Neuronal stem cell (in vitro differentiated cells): ENCODE measurements around the gene MAPK11.
A peak's percentile ranks its signal among the peaks of the same experiment; 100 is the strongest.

ENCODE experiments used
- DNase-seq: peaks from one replicate; pipeline ENCODE4 v3.0.0-alpha.2; 2013; ENCODE audit warnings: low spot score
- H2AFZ ChIP-seq: one replicate; pipeline ENCODE4 v1.6.1; 2013; ENCODE audit warnings: mild to moderate bottlenecking, low read length, inconsistent platforms
- H2AK5ac ChIP-seq: 2 replicates; pipeline ENCODE4 v1.6.1; 2013; ENCODE audit warnings: low read depth, mild to moderate bottlenecking, inconsistent platforms, low read length, moderate library complexity, mixed read lengths
- H2BK120ac ChIP-seq: 2 replicates; pipeline ENCODE4 v1.6.1; 2013; ENCODE audit warnings: low read depth, mild to moderate bottlenecking, inconsistent platforms, low read length, moderate library complexity, mixed read lengths
- H2BK12ac ChIP-seq: one replicate; pipeline ENCODE4 v1.6.1; 2013; ENCODE audit warnings: low read length, inconsistent platforms
- H2BK15ac ChIP-seq: 2 replicates; pipeline ENCODE4 v1.6.1; 2013; ENCODE audit warnings: mild to moderate bottlenecking, low read length, inconsistent platforms, mixed read lengths
- H2BK5ac ChIP-seq: one replicate; pipeline ENCODE4 v1.6.1; 2013; ENCODE audit warnings: inconsistent platforms, mild to moderate bottlenecking, low read length, moderate library complexity
- H3K14ac ChIP-seq: one replicate; pipeline ENCODE4 v1.6.1; 2013; ENCODE audit warnings: low read length, inconsistent platforms
- H3K18ac ChIP-seq: 2 replicates; pipeline ENCODE4 v1.6.1; 2013; ENCODE audit warnings: low read length, inconsistent platforms
- H3K23ac ChIP-seq: 2 replicates; pipeline ENCODE4 v1.6.1; 2013; ENCODE audit warnings: low read depth, mild to moderate bottlenecking, mixed read lengths, low read length, inconsistent platforms; ENCODE audit not compliant: poor library complexity
- H3K27ac ChIP-seq: replicated peaks from 3 replicates; pipeline ENCODE4 v1.5.1; 2013; ENCODE audit warnings: low read length, inconsistent platforms
- H3K27me3 ChIP-seq, 3 experiments: 2 replicates each; pipeline ENCODE4 v1.6.1; 2013; ENCODE audit warnings: low read length in 3 of 3, mild to moderate bottlenecking in 2 of 3, inconsistent platforms in 1 of 3, low read depth in 1 of 3, mixed read lengths in 1 of 3, moderate library complexity in 1 of 3; ENCODE audit not compliant: control insufficient read depth in 3 of 3, insufficient read depth in 3 of 3
- H3K36me3 ChIP-seq, 2 donors: replicated peaks in 1 of 2; 2 replicates each; pipeline ENCODE4 v1.6.1; 2013; ENCODE audit warnings: low read length in 2 of 2; ENCODE audit not compliant: control insufficient read depth in 2 of 2, insufficient read depth in 2 of 2
- H3K4ac ChIP-seq: 2 replicates; pipeline ENCODE4 v1.6.1; 2013; ENCODE audit warnings: inconsistent platforms, mild to moderate bottlenecking, low read length, moderate library complexity
- H3K4me1 ChIP-seq, 2 donors: 1 replicate in 1 of 2; 2 replicates in 1 of 2; pipeline ENCODE4 v1.6.1; 2013; ENCODE audit warnings: low read length in 2 of 2, low read depth in 1 of 2; ENCODE audit not compliant: control insufficient read depth in 2 of 2, insufficient read depth in 1 of 2
- H3K4me2 ChIP-seq: one replicate; pipeline ENCODE4 v1.6.1; 2013; ENCODE audit warnings: mild to moderate bottlenecking, low read length, inconsistent platforms; ENCODE audit not compliant: insufficient read depth, poor library complexity, severe bottlenecking
- H3K4me3 ChIP-seq, 2 donors: 2 replicates each; pipeline ENCODE4 v1.5.1; 2013; ENCODE audit warnings: low read length in 2 of 2, mild to moderate bottlenecking in 2 of 2, inconsistent platforms in 1 of 2, moderate library complexity in 1 of 2
- H3K79me1 ChIP-seq: one replicate; pipeline ENCODE4 v1.6.1; 2013; ENCODE audit warnings: low read depth, mild to moderate bottlenecking, inconsistent platforms, low read length, moderate library complexity
- H3K9ac ChIP-seq: one replicate; pipeline ENCODE4 v1.6.1; 2013; ENCODE audit warnings: mild to moderate bottlenecking, low read depth, low read length, inconsistent platforms; ENCODE audit not compliant: poor library complexity
- H3K9me3 ChIP-seq, 2 donors: replicated peaks in 1 of 2; 2 replicates each; pipeline versions ENCODE3 to v1.6.1; 2013; ENCODE audit warnings: low read length in 2 of 2, mild to moderate bottlenecking in 2 of 2, inconsistent platforms in 1 of 2, low read depth in 1 of 2, mixed read lengths in 1 of 2, moderate library complexity in 1 of 2; ENCODE audit not compliant: control insufficient read depth in 2 of 2, insufficient read depth in 1 of 2
- H4K8ac ChIP-seq: one replicate; pipeline ENCODE4 v1.6.1; 2013; ENCODE audit warnings: low read depth, mild to moderate bottlenecking, inconsistent platforms, low read length, moderate library complexity
- H4K91ac ChIP-seq: one replicate; pipeline ENCODE4 v1.6.1; 2013; ENCODE audit warnings: low read length, low read depth, mild to moderate bottlenecking, inconsistent platforms; ENCODE audit not compliant: poor library complexity
- WGBS, 2 donors: extraction: QIAGEN DNeasy Blood & Tissue Kit; methylation state at CpG; one replicate each; pipeline ENCODE4 v1.1.7; 2013; ENCODE audit warnings: missing lambda C conversion rate in 2 of 2, mixed read lengths in 1 of 2; ENCODE audit not compliant: insufficient read length in 2 of 2, insufficient replicate concordance in 1 of 2; ENCODE audit errors: extremely low coverage in 2 of 2; 5-methylcytosine and 5-hydroxymethylcytosine counted together

Gene MAPK11

GRCh38 chr22:50250249-50250554 is 20.0 kb downstream of the MAPK11 start:
- Histone ChIP-seq H3K4me3 (peak overlapping the region; percentile 12 to 72), H2BK12ac (no peak overlapping the region), H3K27ac (no peak overlapping the region), H3K4ac (peak overlapping the region; percentile 37), H2BK15ac (peak overlapping the region; percentile 94), H3K4me1 (peaks cover 20 to 21% of the 10 kb centered on the region in 2 donors), H4K91ac (no peak overlapping the region), H2AFZ (no peak overlapping the region), H3K79me1 (peaks cover 26% of the 10 kb centered on the region), H3K18ac (peak overlapping the region; percentile 91), H3K14ac (peak overlapping the region; percentile 99), H3K23ac (peak overlapping the region; percentile 97), H3K9ac (peak overlapping the region; percentile 91), H4K8ac (no peak overlapping the region), H2BK120ac (no peak overlapping the region), H2BK5ac (peak overlapping the region; percentile 75), H3K36me3 (peaks cover 28 to 60% of the 10 kb centered on the region in 2 donors), H3K27me3 (no peaks in the 10 kb centered on the region), H3K9me3 (no peaks in the 10 kb centered on the region), H3K4me2 (peak overlapping the region; percentile 98), H2AK5ac (peak overlapping the region; percentile 100)
- WGBS, 2 donors, result no CpG with 5 or more reads among the region's 11 CpGs
- DNase-seq, result no peak

DNA sequence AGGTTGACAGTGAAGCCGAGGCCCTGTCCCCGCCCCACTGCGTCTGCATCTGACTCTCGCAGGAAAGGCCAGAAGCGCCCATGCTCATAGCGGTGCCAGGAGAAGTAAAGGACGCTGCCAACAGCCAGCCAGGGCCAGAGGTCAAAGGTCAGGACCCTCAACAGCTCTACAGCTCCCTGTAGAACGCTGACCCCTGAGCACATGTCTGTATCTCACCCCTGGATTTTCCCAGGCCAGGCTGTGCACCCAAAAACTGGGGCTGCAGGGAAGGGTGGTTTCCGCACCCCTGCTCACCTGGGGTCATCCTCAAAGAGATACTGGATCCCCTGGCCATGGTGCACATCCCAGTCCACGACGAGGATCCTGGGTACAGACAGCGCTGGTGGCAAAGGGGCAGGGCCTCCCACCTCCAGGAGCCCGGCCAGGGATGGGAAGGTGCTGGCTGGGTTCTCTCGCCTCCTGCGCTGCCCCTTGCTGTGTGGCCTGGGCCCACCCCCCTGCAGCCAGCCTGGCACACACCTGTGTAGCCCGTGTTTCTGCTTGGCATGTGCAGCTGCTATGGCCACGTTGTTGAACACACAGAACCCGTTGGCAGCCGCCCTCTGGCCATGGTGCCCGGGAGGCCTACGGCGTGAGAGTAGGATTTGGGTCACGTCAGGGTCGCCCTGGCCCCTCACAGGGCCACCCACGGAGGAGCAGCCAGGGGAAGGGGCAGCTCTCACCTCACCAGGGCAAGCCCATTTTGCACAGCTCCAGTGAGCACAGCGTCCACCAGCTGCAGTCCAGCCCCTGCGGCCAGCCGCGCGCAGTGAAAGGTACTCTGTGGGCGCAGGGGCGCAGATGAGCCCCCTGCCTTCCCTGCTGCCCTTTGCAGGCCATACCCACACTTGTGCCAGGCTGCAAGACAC is 20.6 kb downstream of the MAPK11 start:
- Histone ChIP-seq H3K4ac (peak overlapping the region; percentile 37), H2BK5ac (peak overlapping the region; percentile 75), H2AFZ (no peak overlapping the region), H2BK15ac (peak overlapping the region; percentile 94), H3K79me1 (peaks cover 24% of the 10 kb centered on the region), H2BK12ac (peak overlapping the region; percentile 58), H4K8ac (no peak overlapping the region), H3K36me3 (peaks cover 25 to 54% of the 10 kb centered on the region in 2 donors), H3K27me3 (no peaks in the 10 kb centered on the region), H3K14ac (peak overlapping the region; percentile 99), H3K18ac (peak overlapping the region; percentile 91), H3K27ac (no peak overlapping the region), H3K4me3 (peak overlapping the region; percentile 12 to 72), H4K91ac (no peak overlapping the region), H3K9ac (peak overlapping the region; percentile 91), H2BK120ac (no peak overlapping the region), H3K9me3 (no peaks in the 10 kb centered on the region), H3K4me1 (peaks cover 21 to 22% of the 10 kb centered on the region in 2 donors), H3K4me2 (peak overlapping the region; percentile 98), H3K23ac (peak overlapping the region; percentile 97), H2AK5ac (peak overlapping the region; percentile 100)
- no CpG with 5 or more reads among the region's 32 CpGs for WGBS, 2 donors
- no peak for DNase-seq

DNA sequence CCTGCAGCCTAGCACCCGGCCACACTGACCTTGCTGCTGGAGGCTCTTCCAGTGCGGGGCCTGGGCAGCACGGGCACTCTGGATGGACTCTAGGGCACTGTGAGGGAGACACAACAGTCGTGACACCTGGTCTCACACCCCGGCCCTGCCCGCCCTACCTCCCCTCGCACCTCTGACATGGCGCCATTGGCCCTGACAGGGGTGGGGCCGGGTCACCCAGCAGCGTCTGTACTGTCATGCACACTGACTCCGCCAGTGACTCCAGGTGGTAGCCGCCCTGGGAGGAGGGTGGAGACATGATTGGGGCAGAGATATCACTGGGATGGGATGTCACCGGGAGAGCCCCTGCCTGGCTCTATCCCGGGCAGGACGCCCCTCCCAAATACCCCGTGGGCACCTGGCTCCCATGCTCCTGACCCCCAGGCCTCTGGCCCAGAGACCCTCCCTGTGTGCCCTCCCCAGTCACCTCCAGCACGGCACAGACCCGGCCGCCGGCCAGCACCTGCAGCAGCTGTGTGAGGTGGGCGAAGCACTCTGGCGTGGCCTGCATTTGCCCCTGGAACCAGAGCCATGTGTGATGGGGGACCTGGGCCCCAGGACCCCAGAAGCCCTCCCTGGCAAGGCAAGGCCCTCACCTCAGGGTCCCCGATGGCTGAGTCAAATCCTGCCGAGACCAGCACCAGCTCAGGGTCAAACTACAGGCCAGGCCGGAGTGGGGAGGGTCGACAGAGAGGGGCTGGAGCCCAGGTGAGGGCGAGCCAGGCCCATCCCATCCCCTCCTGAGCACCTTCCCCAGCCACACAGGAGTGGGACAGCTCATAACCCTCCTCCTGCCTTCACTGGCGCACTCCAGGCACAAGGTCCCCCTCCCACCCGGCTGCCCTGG is 21.7 kb downstream of the MAPK11 start:
- no CpG with 5 or more reads among the region's 29 CpGs for WGBS, 2 donors
- H3K4me3 ChIP-seq, result no peak overlapping the region

More for the DNA sequence above, 21.7 kb downstream of the MAPK11 start:
- Histone ChIP-seq H2BK120ac (no peak overlapping the region), H2BK5ac (no peak overlapping the region), H3K4ac (no peak overlapping the region), H2AK5ac (peak overlapping the region; percentile 75), H3K9me3 (no peaks in the 10 kb centered on the region), H3K23ac (peak overlapping the region; percentile 73), H3K4me1 (peaks cover 28 to 33% of the 10 kb centered on the region in 2 donors), H3K79me1 (peaks cover 28% of the 10 kb centered on the region), H2AFZ (no peak overlapping the region), H4K91ac (peak overlapping the region; percentile 94), H4K8ac (peak overlapping the region; percentile 82), H3K14ac (peak overlapping the region; percentile 38), H3K9ac (peak overlapping the region; percentile 77), H2BK12ac (peak overlapping the region; percentile 73), H3K27me3 (no peaks in the 10 kb centered on the region), H3K36me3 (peaks cover 22 to 46% of the 10 kb centered on the region in 2 donors), H3K18ac (no peak overlapping the region), H3K4me2 (no peak overlapping the region), H3K27ac (no peak overlapping the region), H2BK15ac (peak overlapping the region; percentile 43)
- no peak for DNase-seq
